MM.1S (cell line): ENCODE measurements around the gene PXMP4.
"Not testable (repeated sequence)": the region's sequence is repeated elsewhere in the genome, so short reads cannot be mapped to it uniquely, and the experiment has no call there.

ENCODE experiments used
- DNase-seq: peaks from one replicate; pipeline ENCODE4 v3.0.0-alpha.2; 2015
- H2AFZ ChIP-seq: fragments of 300-600 bp; sonication (generic); 2 replicates; pipeline ENCODE4 v1.6.0; 2016; ENCODE audit warnings: antibody characterized with exemption, low read length
- H3F3A ChIP-seq: fragments of 300-600 bp; sonication (generic); 2 replicates; pipeline ENCODE4 v1.6.1; 2016; ENCODE audit warnings: mild to moderate bottlenecking, antibody characterized with exemption, low read length, moderate library complexity, mixed read lengths; ENCODE audit not compliant: insufficient read depth
- H3K27ac ChIP-seq: fragments of 300-600 bp; sonication (generic); 2 replicates; pipeline ENCODE4 v1.5.1; 2016; ENCODE audit warnings: mild to moderate bottlenecking, low read length
- H3K27me3 ChIP-seq: fragments of 300-600 bp; sonication (generic); replicated peaks from 2 replicates; pipeline ENCODE4 v1.6.0; 2016; ENCODE audit warnings: low read length; ENCODE audit not compliant: insufficient read depth
- H3K36me3 ChIP-seq: fragments of 300-600 bp; sonication (generic); replicated peaks from 2 replicates; pipeline ENCODE4 v1.6.1; 2016; ENCODE audit warnings: mild to moderate bottlenecking, low read length, mixed read lengths; ENCODE audit not compliant: insufficient read depth
- H3K4me1 ChIP-seq: fragments of 300-600 bp; sonication (generic); 2 replicates; pipeline ENCODE4 v1.6.1; 2016; ENCODE audit warnings: low read length, mixed read lengths
- H3K4me2 ChIP-seq: fragments of 300-600 bp; sonication (generic); 2 replicates; pipeline ENCODE4 v1.6.0; 2016; ENCODE audit warnings: low read depth, low read length
- H3K4me3 ChIP-seq: fragments of 300-600 bp; sonication (generic); 2 replicates; pipeline ENCODE4 v1.5.1; 2016; ENCODE audit warnings: low read length, mixed read lengths
- H3K79me2 ChIP-seq: fragments of 300-600 bp; sonication (generic); 2 replicates; pipeline ENCODE4 v1.6.1; 2016; ENCODE audit warnings: mixed run types, low read length, mixed read lengths
- H3K9ac ChIP-seq: fragments of 300-600 bp; sonication (generic); 2 replicates; pipeline ENCODE4 v1.6.1; 2016; ENCODE audit warnings: low read length, mixed read lengths
- H3K9me2 ChIP-seq: fragments of 300-600 bp; sonication (generic); replicated peaks from 2 replicates; pipeline ENCODE4 v1.6.1; 2016; ENCODE audit warnings: mild to moderate bottlenecking, low read length, mixed read lengths; ENCODE audit not compliant: insufficient read depth
- H3K9me3 ChIP-seq: fragments of 300-600 bp; sonication (generic); replicated peaks from 2 replicates; pipeline ENCODE4 v1.6.1; 2016; ENCODE audit warnings: mild to moderate bottlenecking, low read length, mixed read lengths; ENCODE audit not compliant: insufficient read depth
- H4K20me1 ChIP-seq: fragments of 300-600 bp; sonication (generic); 2 replicates; pipeline ENCODE4 v1.6.1; 2016; ENCODE audit warnings: mild to moderate bottlenecking, low read length, moderate library complexity, mixed read lengths; ENCODE audit not compliant: insufficient read depth
- CTCF ChIP-seq: fragments of 300-600 bp; sonication (generic); IDR thresholded peaks from 2 replicates; pipeline ENCODE4 v1.5.1; 2016; ENCODE audit warnings: antibody characterized with exemption, low read length, mixed read lengths
- EZH2 ChIP-seq: fragments of 300-600 bp; sonication (generic); optimal IDR thresholded peaks from 2 replicates; pipeline ENCODE3; 2017; ENCODE audit warnings: low read depth, mild to moderate bottlenecking, antibody characterized with exemption, low read length, mixed read lengths
- EZH2phosphoT487 ChIP-seq: fragments of 300-600 bp; sonication (generic); IDR thresholded peaks from 2 replicates; pipeline ENCODE4 v1.6.1; 2018; ENCODE audit warnings: antibody characterized with exemption, low read length

The PXMP4 gene

GRCh38 chr20:33757458-33757857 lies 37.3 kb upstream of the PXMP4 start:
- Histone ChIP-seq H3F3A (no peaks in the 10 kb centered on the region), H3K36me3 (no peaks in the 10 kb centered on the region), H4K20me1 (no peaks in the 10 kb centered on the region), H3K9ac (no peak overlapping the region), H2AFZ (no peak overlapping the region), H3K9me3 (no peaks in the 10 kb centered on the region), H3K27me3 (no peaks in the 10 kb centered on the region), H3K79me2 (no peaks in the 10 kb centered on the region), H3K4me2 (no peak overlapping the region), H3K4me3 (no peak overlapping the region), H3K27ac (no peak overlapping the region), H3K4me1 (no peaks in the 10 kb centered on the region), H3K9me2 (no peaks in the 10 kb centered on the region)
- no peak for DNase-seq
- no peak for TF ChIP-seq CTCF
- no peak for TF ChIP-seq EZH2phosphoT487
- no peak for TF ChIP-seq EZH2

- Histone ChIP-seq H3K9me3 (no peaks in the 10 kb centered on the region), H3K79me2 (no peaks in the 10 kb centered on the region), H4K20me1 (no peaks in the 10 kb centered on the region), H3K27ac (no peak overlapping the region), H2AFZ (no peak overlapping the region), H3F3A (no peaks in the 10 kb centered on the region), H3K4me3 (no peak overlapping the region), H3K36me3 (no peaks in the 10 kb centered on the region; the same call in 1 of the 2 replicates), H3K27me3 (no peaks in the 10 kb centered on the region), H3K4me2 (no peak overlapping the region), H3K4me1 (no peaks in the 10 kb centered on the region), H3K9ac (no peak overlapping the region), H3K9me2 (no peaks in the 10 kb centered on the region)
- no peak for DNase-seq
- TF ChIP-seq EZH2 (no peak), EZH2phosphoT487 (no peak)
Observed at GRCh38 chr20:33757046-33757445, 36.9 kb upstream of the PXMP4 start.

GRCh38 chr20:33755936-33756490 lies 35.9 kb upstream of the PXMP4 start:
- not testable (repeated sequence) for H3K27me3 ChIP-seq, DNase-seq, H3K79me2 ChIP-seq, H3K4me2 ChIP-seq, H3K36me3 ChIP-seq, H3K4me3 ChIP-seq, H3K4me1 ChIP-seq, H2AFZ ChIP-seq, H3K9ac ChIP-seq, H3K9me3 ChIP-seq, H3K27ac ChIP-seq, H4K20me1 ChIP-seq, H3F3A ChIP-seq, H3K9me2 ChIP-seq

- no peak for TF ChIP-seq CTCF
- TF ChIP-seq EZH2phosphoT487: no peak
- no peak for TF ChIP-seq EZH2
Observed at GRCh38 chr20:33753763-33754162, 33.7 kb upstream of the PXMP4 start.

More at GRCh38 chr20:33753763-33754162, 33.7 kb upstream of the PXMP4 start:
- no peak overlapping the region for H2AFZ ChIP-seq
- no peak for DNase-seq
- H3K9ac ChIP-seq: no peak overlapping the region
- H3K4me3 ChIP-seq: no peak overlapping the region
- no peaks in the 10 kb centered on the region for H3K79me2 ChIP-seq
- no peak overlapping the region for H3K27ac ChIP-seq
- H3K9me2 ChIP-seq: no peaks in the 10 kb centered on the region
- H3K4me1 ChIP-seq: no peaks in the 10 kb centered on the region
- no peaks in the 10 kb centered on the region for H4K20me1 ChIP-seq
- H3F3A ChIP-seq: no peaks in the 10 kb centered on the region
- H3K27me3 ChIP-seq: no peaks in the 10 kb centered on the region
- H3K4me2 ChIP-seq: no peak overlapping the region
- H3K9me3 ChIP-seq: no peaks in the 10 kb centered on the region
- H3K36me3 ChIP-seq: no peaks in the 10 kb centered on the region; the same call in 1 of the 2 replicates
